Urinary bladder (tissue), 4 donors: Measurements from ENCODE around the gene CHST5. TPM values are rescaled to one million over a fixed set of nuclear protein-coding genes. Genes with fewer than 3 reads are reported as not detected.

Experiments
- DNase-seq: peaks from one replicate; pipeline ENCODE4 v3.0.0-alpha.2; 2015; ENCODE audit errors: extremely low spot score
- H3K27ac ChIP-seq: one replicate; pipeline ENCODE4 v1.5.1; 2013; ENCODE audit warnings: low read depth, mild to moderate bottlenecking, moderate library complexity
- H3K36me3 ChIP-seq: one replicate; pipeline ENCODE4 v1.6.1; 2013; ENCODE audit warnings: mild to moderate bottlenecking, moderate library complexity; ENCODE audit not compliant: insufficient read depth
- H3K4me1 ChIP-seq: one replicate; pipeline ENCODE4 v1.6.1; 2013; ENCODE audit warnings: mild to moderate bottlenecking, moderate library complexity; ENCODE audit not compliant: insufficient read depth
- H3K4me3 ChIP-seq: one replicate; pipeline ENCODE4 v1.5.1; 2013; ENCODE audit warnings: low read depth, low read length
- whole genome bisulfite sequencing: extraction: QIAGEN DNeasy Blood & Tissue Kit; methylation state at CpG from one replicate; pipeline ENCODE4 v1.1.7; 2013; 5-methylcytosine and 5-hydroxymethylcytosine counted together
- polyA plus RNA-seq: library from polyadenylated mRNA; stranded (reverse); fragments of 200-250 nt; gene quantifications from one replicate; pipeline ENCODE4 v1.2.3, GENCODE V29; 2013
- total RNA-seq: library from RNA; depleted of rRNA; stranded (reverse); fragments of >200 nt; gene quantifications from one replicate; pipeline ENCODE4 v1.2.3, GENCODE V29; 2014
- donor health status: healthy with polysubstance abuse.
- donor health status: healthy.

CHST5 gene
- total RNA-seq (not detected), polyA plus RNA-seq (0.09 TPM)

- H3K27ac ChIP-seq, result no peak within 1 kb of the TSS
- H3K36me3 ChIP-seq, result no peaks in the 10 kb centered on the region
- WGBS, result 89% methylated on average over 7 of the region's 7 CpGs
- no peak within 1 kb of the TSS for H3K4me3 ChIP-seq
- no peak for DNase-seq
- no peaks in the 10 kb centered on the region for H3K4me1 ChIP-seq
These were observed at the start of gene CHST5 for GRCh38 chr16:75535901-75536300. Gene CHST5 (minus strand): TSS chr16:75536108. CDS start chr16:75530384, 5,724 bp downstream.

- Histone ChIP-seq H3K4me1 (no peaks in the 10 kb centered on the region), H3K27ac (no peak overlapping the region), H3K4me3 (no peak overlapping the region), H3K36me3 (peaks cover 3% of the 10 kb centered on the region)
- 87% methylated on average over 3 of the region's 3 CpGs for WGBS
- no peak for DNase-seq
These were observed 48.2 kb upstream of the CHST5 start for GRCh38 chr16:75584108-75584507.

GRCh38 chr16:75579281-75579834 is 43.5 kb upstream of the CHST5 start:
- Histone ChIP-seq H3K4me1 (no peaks in the 10 kb centered on the region), H3K27ac (no peak overlapping the region), H3K4me3 (no peak overlapping the region), H3K36me3 (peaks cover 5% of the 10 kb centered on the region)
- no peak for DNase-seq
- 88% methylated on average over 7 of the region's 7 CpGs for WGBS

- H3K36me3 ChIP-seq, result peaks cover 5% of the 10 kb centered on the region
These were observed 42.8 kb upstream of the CHST5 start for GRCh38 chr16:75578725-75579124.

GRCh38 chr16:75578212-75578611 is 42.3 kb upstream of the CHST5 start:
- H3K4me3 ChIP-seq, result no peak overlapping the region
- H3K27ac ChIP-seq, result no peak overlapping the region
- 94% methylated on average over 7 of the region's 7 CpGs for WGBS
- H3K4me1 ChIP-seq, result no peaks in the 10 kb centered on the region
- DNase-seq, result no peak
- H3K36me3 ChIP-seq, result peaks cover 5% of the 10 kb centered on the region

More at GRCh38 chr16:75578725-75579124, 42.8 kb upstream of the CHST5 start:
- H3K4me1 ChIP-seq, result no peaks in the 10 kb centered on the region
- no peak overlapping the region for H3K4me3 ChIP-seq
- WGBS, result 95% methylated on average over 2 of the region's 2 CpGs
- H3K27ac ChIP-seq, result no peak overlapping the region
- no peak for DNase-seq

GRCh38 chr16:75576384-75576811 is 40.5 kb upstream of the CHST5 start:
- H3K36me3 ChIP-seq, result peaks cover 5% of the 10 kb centered on the region
- 47% methylated on average over 3 of the region's 3 CpGs for WGBS
- no peak for DNase-seq
- no peaks in the 10 kb centered on the region for H3K4me1 ChIP-seq
- H3K27ac ChIP-seq, result no peak overlapping the region
- no peak overlapping the region for H3K4me3 ChIP-seq

GRCh38 chr16:75575958-75576357 is 40.0 kb upstream of the CHST5 start:
- no peak for DNase-seq
- no peak overlapping the region for H3K4me3 ChIP-seq
- 60% methylated on average over 3 of the region's 3 CpGs for WGBS
- H3K36me3 ChIP-seq, result peaks cover 5% of the 10 kb centered on the region
- no peaks in the 10 kb centered on the region for H3K4me1 ChIP-seq
- no peak overlapping the region for H3K27ac ChIP-seq

GRCh38 chr16:75573955-75574354 is 38.0 kb upstream of the CHST5 start:
- WGBS, result 85% methylated on average over 5 of the region's 5 CpGs
- Histone ChIP-seq H3K27ac (no peak overlapping the region), H3K4me3 (no peak overlapping the region), H3K36me3 (peaks cover 1% of the 10 kb centered on the region), H3K4me1 (no peaks in the 10 kb centered on the region)
- DNase-seq, result no peak

- DNase-seq, result no peak
- no peak overlapping the region for H3K27ac ChIP-seq
- no peaks in the 10 kb centered on the region for H3K4me1 ChIP-seq
- H3K36me3 ChIP-seq, result no peaks in the 10 kb centered on the region
- no peak overlapping the region for H3K4me3 ChIP-seq
- 75% methylated on average over 3 of the region's 3 CpGs for WGBS
These were observed 37.1 kb upstream of the CHST5 start for GRCh38 chr16:75572864-75573542.

GRCh38 chr16:75570396-75571065 is 34.6 kb upstream of the CHST5 start:
- 65% methylated on average over 5 of the region's 5 CpGs for WGBS
- Histone ChIP-seq H3K27ac (no peak overlapping the region), H3K4me1 (no peaks in the 10 kb centered on the region), H3K4me3 (no peak overlapping the region), H3K36me3 (no peaks in the 10 kb centered on the region)
- no peak for DNase-seq

- H3K27ac ChIP-seq, result no peak overlapping the region
- WGBS, result 85% methylated on average over 4 of the region's 4 CpGs
- DNase-seq, result no peak
- no peak overlapping the region for H3K4me3 ChIP-seq
- H3K36me3 ChIP-seq, result no peaks in the 10 kb centered on the region
- no peaks in the 10 kb centered on the region for H3K4me1 ChIP-seq
These were observed 32.0 kb upstream of the CHST5 start for GRCh38 chr16:75567911-75568310.

- no peaks in the 10 kb centered on the region for H3K36me3 ChIP-seq
- under 1% methylated on average over 32 of the region's 32 CpGs for WGBS
- H3K4me3 ChIP-seq, result peak overlapping the region; percentile 91
- no peak overlapping the region for H3K27ac ChIP-seq
- H3K4me1 ChIP-seq, result no peaks in the 10 kb centered on the region
- DNase-seq, result no peak
These were observed 30.9 kb upstream of the CHST5 start for GRCh38 chr16:75566758-75567255.

GRCh38 chr16:75566040-75566757 is 30.3 kb upstream of the CHST5 start, which contains the start of gene GABARAPL2:
Gene GABARAPL2 (plus strand): TSS chr16:75566379. CDS start chr16:75566487, 108 bp downstream.
- peak; percentile 74 for DNase-seq
- under 1% methylated on average over 69 of the region's 69 CpGs for WGBS
- H3K27ac ChIP-seq, result peak within 1 kb of the TSS; percentile 49
- peak within 1 kb of the TSS; percentile 91 for H3K4me3 ChIP-seq
- H3K4me1 ChIP-seq, result no peaks in the 10 kb centered on the region
- H3K36me3 ChIP-seq, result no peaks in the 10 kb centered on the region
